A673 (cell line): ENCODE results near the gene C1orf115. TPM values are rescaled to one million over a fixed set of nuclear protein-coding genes. Genes with fewer than 3 reads are reported as not detected.
"Not testable (repeated sequence)": the region's sequence is repeated elsewhere in the genome, so short reads cannot be mapped to it uniquely, and the experiment has no call there.

Source experiments
- BruUV-seq: library from RNA; stranded (reverse); fragments of 400-500 nt; replicated peaks from 2 replicates; lab custom pipeline; 2021; lab: Mats Ljungman, UMichigan
- CTCF ChIA-PET: fragments of 300-600 bp; sonication (Branson Sonifier 250); formaldehyde crosslinking; loops from one replicate; lab custom pipeline; 2022; ENCODE audit warnings: antibody characterized with exemption; lab: Charles Lee
- POLR2A ChIA-PET: fragments of 300-600 bp; sonication (Branson Sonifier 250); formaldehyde crosslinking; loops from one replicate; lab custom pipeline; 2022; ENCODE audit warnings: antibody characterized with exemption; ENCODE audit not compliant: low non-redundant PET; lab: Charles Lee
- DNase-seq: peaks from one replicate; pipeline ENCODE4 v3.0.0-alpha.2; 2015; ENCODE audit warnings: low spot score
- H3K27ac ChIP-seq: fragments of 200-600 bp; sonication (generic); 2 replicates; pipeline ENCODE4 v1.5.1; 2016; ENCODE audit warnings: mixed run types, low read depth, mild to moderate bottlenecking, mixed read lengths, antibody characterized with exemption, low read length; ENCODE audit not compliant: poor library complexity, severe bottlenecking
- H3K27me3 ChIP-seq: fragments of 200-600 bp; sonication (generic); replicated peaks from 2 replicates; pipeline ENCODE4 v1.6.1; 2017; ENCODE audit warnings: mixed run types, low read depth, mild to moderate bottlenecking, mixed read lengths, antibody characterized with exemption, low read length; ENCODE audit not compliant: insufficient read depth, poor library complexity
- H3K36me3 ChIP-seq: fragments of 200-600 bp; sonication (generic); 2 replicates; pipeline ENCODE4 v1.6.1; 2016; ENCODE audit warnings: mixed run types, mild to moderate bottlenecking, mixed read lengths, antibody characterized with exemption, low read length; ENCODE audit not compliant: insufficient read depth, poor library complexity, severe bottlenecking
- H3K4me1 ChIP-seq: fragments of 200-600 bp; sonication (generic); 2 replicates; pipeline ENCODE4 v1.6.1; 2017; ENCODE audit warnings: mixed run types, mild to moderate bottlenecking, mixed read lengths, antibody characterized with exemption, low read length; ENCODE audit not compliant: insufficient read depth, poor library complexity, severe bottlenecking
- H3K4me3 ChIP-seq: fragments of 200-600 bp; sonication (generic); 2 replicates; pipeline ENCODE4 v1.5.1; 2016; ENCODE audit warnings: low read depth, mixed run types, mild to moderate bottlenecking, mixed read lengths, low read length; ENCODE audit not compliant: poor library complexity, severe bottlenecking
- H3K9me3 ChIP-seq: fragments of 200-600 bp; sonication (generic); 2 replicates; pipeline ENCODE4 v1.6.1; 2016; ENCODE audit warnings: mixed run types, low read depth, mild to moderate bottlenecking, mixed read lengths, antibody characterized with exemption, low read length; ENCODE audit not compliant: poor library complexity, severe bottlenecking
- CTCF ChIP-seq: fragments of 300-800, 200-600 bp; sonication (generic); conservative IDR thresholded peaks from 2 replicates; pipeline ENCODE4 v1.5.1; 2017; ENCODE audit warnings: low read depth, mild to moderate bottlenecking, antibody characterized with exemption, low read length, moderate library complexity, mixed read lengths
- EZH2 ChIP-seq: fragments of 200-600 bp; sonication (generic); IDR thresholded peaks from 2 replicates; pipeline ENCODE4 v1.6.1; 2017; ENCODE audit warnings: borderline replicate concordance, low read depth, mild to moderate bottlenecking, mixed read lengths, antibody characterized with exemption, low read length; ENCODE audit not compliant: poor library complexity, severe bottlenecking
- intact Hi-C: fragments of 100-400 bp; cut with micrococcal nuclease; formaldehyde crosslinking; loops from one replicate; pipeline ENCODE4 v1.10.0; 2022; ENCODE audit not compliant: unreplicated experiment
- total RNA-seq: library from RNA; stranded (reverse); gene quantifications from 2 replicates; pipeline ENCODE4 v1.2.3, GENCODE V29; 2021

C1orf115 gene
- total RNA-seq, 1 experiment from 2014 or later = 0.11 TPM

DNA sequence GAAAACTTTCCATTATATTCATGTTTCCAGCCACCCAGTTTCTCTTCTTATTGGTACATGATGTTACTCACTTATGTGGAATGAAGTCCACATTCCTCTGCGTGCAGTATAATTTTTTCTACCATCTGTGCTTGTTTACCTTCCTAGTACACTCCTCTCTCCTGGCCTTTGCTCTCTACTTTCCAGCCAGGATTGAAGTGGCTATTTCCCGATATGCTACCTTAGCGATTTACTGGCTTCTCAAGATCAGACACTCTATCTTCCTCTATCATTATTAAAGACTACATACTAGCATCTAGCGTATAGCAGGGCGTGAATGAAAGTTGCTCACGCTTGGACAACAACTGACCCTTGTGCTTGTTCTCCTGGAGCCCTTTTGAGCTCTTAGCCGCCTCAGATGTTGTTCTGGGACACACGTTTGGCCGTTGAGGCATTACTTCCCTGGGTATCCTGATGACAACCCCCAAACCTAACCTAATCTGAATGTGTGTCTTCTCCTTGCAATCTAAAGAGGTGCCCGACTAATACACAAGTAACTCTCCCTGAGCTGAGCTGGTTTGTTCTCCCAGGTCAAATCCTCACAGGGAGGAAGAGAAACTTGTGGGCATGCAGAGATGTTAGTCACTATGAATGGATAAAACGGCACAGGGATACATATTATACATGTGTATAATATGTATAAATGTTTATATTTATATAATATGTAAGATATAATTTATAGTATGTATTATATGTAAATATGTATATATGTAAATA is 44.6 kb downstream of the C1orf115 start:
- intact Hi-C loops = no loop called here
- CTCF ChIA-PET = interaction anchor here (0.6 to 2.0 kb wide), 2 partner anchors 44 to 454 kb away, joined by 3 to 18 read pairs; no protein-coding TSS in a partner anchor
- H3K27ac ChIP-seq = no peak overlapping the region
- POLR2A ChIA-PET = no interaction called here
- no peak overlapping the region for H3K4me3 ChIP-seq
- no TSS peak for BruUV-seq
- no peaks in the 10 kb centered on the region for H3K27me3 ChIP-seq
- TF ChIP-seq EZH2 (no peak), CTCF (no peak)
- no peak for DNase-seq
- H3K4me1 ChIP-seq = no peaks in the 10 kb centered on the region
- H3K36me3 ChIP-seq = no peaks in the 10 kb centered on the region
- no peaks in the 10 kb centered on the region for H3K9me3 ChIP-seq

DNA sequence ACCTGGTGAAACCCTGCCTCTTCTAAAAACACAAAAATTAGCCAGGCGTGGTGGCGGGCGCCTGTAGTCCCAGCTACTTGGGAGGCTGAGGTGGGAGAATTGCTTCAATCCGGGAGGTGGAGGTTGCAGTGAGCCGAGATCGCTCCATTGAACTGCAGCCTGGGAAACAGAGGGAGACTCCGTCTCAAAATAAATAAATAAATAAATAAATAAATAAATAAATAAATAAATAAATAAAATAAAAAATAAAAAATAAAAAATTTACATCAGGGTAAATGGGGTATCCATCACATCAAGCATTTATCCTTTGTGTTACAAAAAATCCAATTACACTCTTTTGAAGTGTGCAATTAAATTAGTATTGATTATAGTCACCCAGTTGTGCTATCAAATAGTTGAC is 46.1 kb downstream of the C1orf115 start:
- H3K4me1 ChIP-seq, H3K27ac ChIP-seq, intact Hi-C loops, POLR2A ChIA-PET, BruUV-seq, CTCF ChIA-PET, H3K36me3 ChIP-seq, H3K4me3 ChIP-seq, DNase-seq, H3K27me3 ChIP-seq, H3K9me3 ChIP-seq: not testable (repeated sequence)

- no TSS peak for BruUV-seq
- no peak overlapping the region for H3K4me3 ChIP-seq
- intact Hi-C loops = no loop called here
- H3K9me3 ChIP-seq = no peaks in the 10 kb centered on the region
- POLR2A ChIA-PET = no interaction called here
- TF ChIP-seq EZH2 = no peak
- TF ChIP-seq CTCF = no peak
- CTCF ChIA-PET = no interaction called here
- no peak for DNase-seq
- peaks cover 2% of the 10 kb centered on the region for H3K27me3 ChIP-seq
- H3K27ac ChIP-seq = no peak overlapping the region
- no peaks in the 10 kb centered on the region for H3K4me1 ChIP-seq
- no peaks in the 10 kb centered on the region for H3K36me3 ChIP-seq
Observed at GRCh38 chr1:220741349-220741748, 51.2 kb downstream of the C1orf115 start.

- H3K36me3 ChIP-seq = no peaks in the 10 kb centered on the region
- H3K27ac ChIP-seq = no peak overlapping the region
- no peak overlapping the region for H3K4me3 ChIP-seq
- TF ChIP-seq CTCF = no peak
- TF ChIP-seq EZH2 = no peak
- peaks cover 7% of the 10 kb centered on the region for H3K27me3 ChIP-seq
- H3K4me1 ChIP-seq = no peaks in the 10 kb centered on the region
- POLR2A ChIA-PET = no interaction called here
- intact Hi-C loops = no loop called here
- CTCF ChIA-PET = no interaction called here
- DNase-seq = no peak
- H3K9me3 ChIP-seq = no peaks in the 10 kb centered on the region
- BruUV-seq = no TSS peak
Observed at GRCh38 chr1:220741825-220742224, 51.7 kb downstream of the C1orf115 start.
